ENCODE measurements around the gene KCNG2.
A peak's percentile ranks its signal among the peaks of the same experiment; 100 is the strongest.

KCNG2 gene

GRCh38 chr18:79805926-79806487 lies 8.3 kb downstream of the KCNG2 start:
- Histone ChIP-seq H3K14ac (ENCODE audit: low read length) (no peak overlapping the region), H3K27me3 (ENCODE audit: control insufficient read depth in 3 of 3, insufficient read depth in 3 of 3, low read depth in 1 of 3, low read length in 3 of 3) (peaks cover 0 to 37% (median 0%) of the 10 kb centered on the region in 3 experiments), H3K79me1 (ENCODE audit: low read depth, low read length) (no peaks in the 10 kb centered on the region), H3K36me3 (replicated peaks in 1 of 2; ENCODE audit: control insufficient read depth in 2 of 2, insufficient read depth in 2 of 2, low read length in 2 of 2) (no peaks in the 10 kb centered on the region), H3K23ac (ENCODE audit: low read depth, low read length, poor library complexity) (no peak overlapping the region), H2AFZ (ENCODE audit: low read length) (no peak overlapping the region), H2BK12ac (ENCODE audit: low read length) (no peak overlapping the region), H2BK15ac (ENCODE audit: low read length) (no peak overlapping the region), H3K9ac (ENCODE audit: low read depth, low read length, poor library complexity) (no peak overlapping the region), H3K4me2 (ENCODE audit: insufficient read depth, low read length, poor library complexity, severe bottlenecking) (no peak overlapping the region), H2BK5ac (ENCODE audit: low read length) (no peak overlapping the region), H3K9me3 (replicated peaks in 1 of 2; ENCODE audit: control insufficient read depth in 2 of 2, insufficient read depth in 1 of 2, low read depth in 1 of 2, low read length in 2 of 2) (no peaks in the 10 kb centered on the region), H3K18ac (ENCODE audit: low read length) (peak overlapping the region; percentile 51), H3K4ac (ENCODE audit: low read length) (no peak overlapping the region), H2AK5ac (ENCODE audit: low read depth, low read length) (peak overlapping the region; percentile 61), H4K91ac (ENCODE audit: low read depth, low read length, poor library complexity) (no peak overlapping the region), H3K27ac (replicated peaks; ENCODE audit: low read length) (no peak overlapping the region), H3K4me1 (ENCODE audit: control insufficient read depth in 2 of 2, insufficient read depth in 1 of 2, low read depth in 1 of 2, low read length in 2 of 2) (no peaks in the 10 kb centered on the region), H4K8ac (ENCODE audit: low read depth, low read length) (no peak overlapping the region), H3K4me3 (ENCODE audit: low read length in 2 of 2) (peak overlapping the region in 1 of 2 donors; percentile 33), H2BK120ac (ENCODE audit: low read depth, low read length) (no peak overlapping the region)
- no CpG with 5 or more reads among the region's 16 CpGs for WGBS, 2 donors (ENCODE audit: extremely low coverage in 2 of 2, insufficient read length in 2 of 2, insufficient replicate concordance in 1 of 2)
- DNase-seq (ENCODE audit: low spot score), result no peak

GRCh38 chr18:79806976-79807841 lies 9.5 kb downstream of the KCNG2 start:
- no peak overlapping the region for H3K9ac ChIP-seq (ENCODE audit: low read depth, low read length, poor library complexity)
- H2BK120ac ChIP-seq (ENCODE audit: low read depth, low read length), result no peak overlapping the region
- H3K79me1 ChIP-seq (ENCODE audit: low read depth, low read length), result no peaks in the 10 kb centered on the region
- no peak overlapping the region for H4K91ac ChIP-seq (ENCODE audit: low read depth, low read length, poor library complexity)
- H2AFZ ChIP-seq (ENCODE audit: low read length), result no peak overlapping the region
- no peak overlapping the region for H2BK5ac ChIP-seq (ENCODE audit: low read length)
- no CpG with 5 or more reads among the region's 43 CpGs for WGBS, 2 donors (ENCODE audit: extremely low coverage in 2 of 2, insufficient read length in 2 of 2, insufficient replicate concordance in 1 of 2)
- H3K4me1 ChIP-seq (ENCODE audit: control insufficient read depth in 2 of 2, insufficient read depth in 1 of 2, low read depth in 1 of 2, low read length in 2 of 2), result no peaks in the 10 kb centered on the region
- H3K4me3 ChIP-seq (ENCODE audit: low read length in 2 of 2), result no peak overlapping the region
- H3K36me3 ChIP-seq (replicated peaks in 1 of 2; ENCODE audit: control insufficient read depth in 2 of 2, insufficient read depth in 2 of 2, low read length in 2 of 2), result no peaks in the 10 kb centered on the region
- H3K27me3 ChIP-seq (ENCODE audit: control insufficient read depth in 3 of 3, insufficient read depth in 3 of 3, low read depth in 1 of 3, low read length in 3 of 3), result peaks cover 0 to 25% (median 0%) of the 10 kb centered on the region in 3 experiments
- H3K14ac ChIP-seq (ENCODE audit: low read length), result no peak overlapping the region
- H3K4ac ChIP-seq (ENCODE audit: low read length), result no peak overlapping the region
- DNase-seq (ENCODE audit: low spot score), result no peak
- H2AK5ac ChIP-seq (ENCODE audit: low read depth, low read length), result no peak overlapping the region
- no peak overlapping the region for H3K18ac ChIP-seq (ENCODE audit: low read length)
- H3K27ac ChIP-seq (replicated peaks; ENCODE audit: low read length), result no peak overlapping the region
- no peak overlapping the region for H2BK12ac ChIP-seq (ENCODE audit: low read length)
- no peak overlapping the region for H2BK15ac ChIP-seq (ENCODE audit: low read length)
- H3K9me3 ChIP-seq (replicated peaks in 1 of 2; ENCODE audit: control insufficient read depth in 2 of 2, insufficient read depth in 1 of 2, low read depth in 1 of 2, low read length in 2 of 2), result no peaks in the 10 kb centered on the region
- no peak overlapping the region for H3K4me2 ChIP-seq (ENCODE audit: insufficient read depth, low read length, poor library complexity, severe bottlenecking)
- no peak overlapping the region for H4K8ac ChIP-seq (ENCODE audit: low read depth, low read length)
- H3K23ac ChIP-seq (ENCODE audit: low read depth, low read length, poor library complexity), result no peak overlapping the region

- no peak overlapping the region for H3K27ac ChIP-seq (replicated peaks; ENCODE audit: low read length)
- no peaks in the 10 kb centered on the region for H3K36me3 ChIP-seq (replicated peaks in 1 of 2; ENCODE audit: control insufficient read depth in 2 of 2, insufficient read depth in 2 of 2, low read length in 2 of 2)
- no peak overlapping the region for H4K91ac ChIP-seq (ENCODE audit: low read depth, low read length, poor library complexity)
- H2BK15ac ChIP-seq (ENCODE audit: low read length), result no peak overlapping the region
- H3K4ac ChIP-seq (ENCODE audit: low read length), result no peak overlapping the region
- H3K9ac ChIP-seq (ENCODE audit: low read depth, low read length, poor library complexity), result no peak overlapping the region
- no peak overlapping the region for H2BK5ac ChIP-seq (ENCODE audit: low read length)
- no CpG with 5 or more reads among the region's 44 CpGs for WGBS, 2 donors (ENCODE audit: extremely low coverage in 2 of 2, insufficient read length in 2 of 2, insufficient replicate concordance in 1 of 2)
- H2AK5ac ChIP-seq (ENCODE audit: low read depth, low read length), result no peak overlapping the region
- no peak overlapping the region for H3K4me2 ChIP-seq (ENCODE audit: insufficient read depth, low read length, poor library complexity, severe bottlenecking)
- H4K8ac ChIP-seq (ENCODE audit: low read depth, low read length), result no peak overlapping the region
- H3K23ac ChIP-seq (ENCODE audit: low read depth, low read length, poor library complexity), result no peak overlapping the region
- H3K27me3 ChIP-seq (ENCODE audit: control insufficient read depth in 3 of 3, insufficient read depth in 3 of 3, low read depth in 1 of 3, low read length in 3 of 3), result peaks cover 0 to 14% (median 0%) of the 10 kb centered on the region in 3 experiments
- H3K14ac ChIP-seq (ENCODE audit: low read length), result no peak overlapping the region
- no peak overlapping the region for H2AFZ ChIP-seq (ENCODE audit: low read length)
- H3K9me3 ChIP-seq (replicated peaks in 1 of 2; ENCODE audit: control insufficient read depth in 2 of 2, insufficient read depth in 1 of 2, low read depth in 1 of 2, low read length in 2 of 2), result no peaks in the 10 kb centered on the region
- no peak for DNase-seq (ENCODE audit: low spot score)
- no peaks in the 10 kb centered on the region for H3K79me1 ChIP-seq (ENCODE audit: low read depth, low read length)
- no peak overlapping the region for H3K4me3 ChIP-seq (ENCODE audit: low read length in 2 of 2)
- peak overlapping the region; percentile 36 for H2BK12ac ChIP-seq (ENCODE audit: low read length)
- no peak overlapping the region for H3K18ac ChIP-seq (ENCODE audit: low read length)
- H3K4me1 ChIP-seq (ENCODE audit: control insufficient read depth in 2 of 2, insufficient read depth in 1 of 2, low read depth in 1 of 2, low read length in 2 of 2), result no peaks in the 10 kb centered on the region
- H2BK120ac ChIP-seq (ENCODE audit: low read depth, low read length), result no peak overlapping the region
Measured at GRCh38 chr18:79809482-79810192, 11.9 kb downstream of the KCNG2 start.

GRCh38 chr18:79812052-79812451 lies 14.3 kb downstream of the KCNG2 start:
- Histone ChIP-seq H3K9ac (ENCODE audit: low read depth, low read length, poor library complexity) (no peak overlapping the region), H3K4me1 (ENCODE audit: control insufficient read depth in 2 of 2, insufficient read depth in 1 of 2, low read depth in 1 of 2, low read length in 2 of 2) (no peaks in the 10 kb centered on the region), H4K91ac (ENCODE audit: low read depth, low read length, poor library complexity) (no peak overlapping the region), H3K4me2 (ENCODE audit: insufficient read depth, low read length, poor library complexity, severe bottlenecking) (no peak overlapping the region), H3K27me3 (ENCODE audit: control insufficient read depth in 3 of 3, insufficient read depth in 3 of 3, low read depth in 1 of 3, low read length in 3 of 3) (peaks cover 0 to 13% (median 0%) of the 10 kb centered on the region in 3 experiments), H3K23ac (ENCODE audit: low read depth, low read length, poor library complexity) (no peak overlapping the region), H3K79me1 (ENCODE audit: low read depth, low read length) (no peaks in the 10 kb centered on the region), H3K9me3 (replicated peaks in 1 of 2; ENCODE audit: control insufficient read depth in 2 of 2, insufficient read depth in 1 of 2, low read depth in 1 of 2, low read length in 2 of 2) (no peaks in the 10 kb centered on the region), H2BK15ac (ENCODE audit: low read length) (no peak overlapping the region), H2BK12ac (ENCODE audit: low read length) (no peak overlapping the region), H2BK5ac (ENCODE audit: low read length) (no peak overlapping the region), H3K4me3 (ENCODE audit: low read length in 2 of 2) (no peak overlapping the region), H2AFZ (ENCODE audit: low read length) (no peak overlapping the region), H3K4ac (ENCODE audit: low read length) (no peak overlapping the region), H2AK5ac (ENCODE audit: low read depth, low read length) (no peak overlapping the region), H3K36me3 (replicated peaks in 1 of 2; ENCODE audit: control insufficient read depth in 2 of 2, insufficient read depth in 2 of 2, low read length in 2 of 2) (no peaks in the 10 kb centered on the region), H3K27ac (replicated peaks; ENCODE audit: low read length) (no peak overlapping the region), H4K8ac (ENCODE audit: low read depth, low read length) (no peak overlapping the region), H2BK120ac (ENCODE audit: low read depth, low read length) (no peak overlapping the region), H3K18ac (ENCODE audit: low read length) (no peak overlapping the region), H3K14ac (ENCODE audit: low read length) (no peak overlapping the region)
- DNase-seq (ENCODE audit: low spot score), result no peak
- no CpG with 5 or more reads among the region's 4 CpGs for WGBS, 2 donors (ENCODE audit: extremely low coverage in 2 of 2, insufficient read length in 2 of 2, insufficient replicate concordance in 1 of 2)

Measured in neuronal stem cell (in vitro differentiated cells).